SJSA1 (cell line): ENCODE data around the gene SH3GL1. TPM values are rescaled to one million over a fixed set of nuclear protein-coding genes. Genes with fewer than 3 reads are reported as not detected.
A peak's percentile ranks its signal among the peaks of the same experiment; 100 is the strongest.

Experiments
- DNase-seq, 2 experiments: peaks; one replicate each; pipeline ENCODE4 v3.0.0-alpha.2; 2015 to 2020; ENCODE audit warnings: low spot score in 2 of 2, low read depth in 1 of 2
- H3K27ac ChIP-seq: fragments of 250-450 bp; sonication (Bioruptor Pico); 2 replicates; pipeline ENCODE4 v1.5.1; 2020; ENCODE audit warnings: mild to moderate bottlenecking, moderate library complexity
- H3K27me3 ChIP-seq: fragments of 250-450 bp; sonication (Bioruptor Pico); replicated peaks from 2 replicates; pipeline ENCODE4 v1.5.1; 2020; ENCODE audit warnings: mild to moderate bottlenecking, moderate library complexity
- H3K36me3 ChIP-seq: fragments of 250-450 bp; sonication (Bioruptor Pico); 2 replicates; pipeline ENCODE4 v1.5.1; 2020; ENCODE audit warnings: mild to moderate bottlenecking
- H3K4me1 ChIP-seq: fragments of 250-450 bp; sonication (Bioruptor Pico); replicated peaks from 2 replicates; pipeline ENCODE4 v1.6.1; 2021; ENCODE audit warnings: mild to moderate bottlenecking
- H3K4me3 ChIP-seq: fragments of 250-450 bp; sonication (Bioruptor Pico); 2 replicates; pipeline ENCODE4 v1.5.1; 2020; ENCODE audit warnings: mild to moderate bottlenecking
- H3K9me3 ChIP-seq: fragments of 250-450 bp; sonication (Bioruptor Pico); replicated peaks from 2 replicates; pipeline ENCODE4 v1.5.1; 2020; ENCODE audit warnings: mild to moderate bottlenecking
- total RNA-seq: library from RNA; depleted of rRNA; stranded (reverse); fragments of >200 nt; shearing (Covaris generic); gene quantifications from 2 replicates; pipeline ENCODE4 v1.2.3, GENCODE V29; 2014

SH3GL1 gene
- total RNA-seq, 1 experiment from 2014 or later = 79.7 TPM

DNA sequence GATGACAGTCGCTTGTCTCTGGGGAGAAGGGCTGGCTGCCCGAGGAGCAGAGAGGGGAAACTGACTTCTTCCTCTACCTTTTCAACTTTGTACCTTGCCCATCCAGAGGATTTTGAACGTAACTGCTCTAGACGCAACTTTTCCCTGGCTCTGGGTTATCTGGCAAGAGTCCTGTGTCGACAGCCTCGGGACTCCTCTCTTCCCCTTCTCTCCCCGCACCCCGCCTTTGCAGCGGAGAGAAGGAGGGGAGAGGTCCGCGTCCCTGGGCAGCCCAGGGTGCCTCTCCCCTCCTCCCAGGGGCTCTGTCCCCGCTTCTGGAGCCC, 574 bp downstream of the SH3GL1 start:
- Histone ChIP-seq H3K4me3 (peak overlapping the region; percentile 99), H3K4me1 (peaks cover 23% of the 10 kb centered on the region), H3K27me3 (no peaks in the 10 kb centered on the region), H3K36me3 (peaks cover 66% of the 10 kb centered on the region), H3K27ac (peak overlapping the region; percentile 92), H3K9me3 (no peaks in the 10 kb centered on the region)
- peak in 1 of 2 experiments; percentile 57 for DNase-seq

DNA sequence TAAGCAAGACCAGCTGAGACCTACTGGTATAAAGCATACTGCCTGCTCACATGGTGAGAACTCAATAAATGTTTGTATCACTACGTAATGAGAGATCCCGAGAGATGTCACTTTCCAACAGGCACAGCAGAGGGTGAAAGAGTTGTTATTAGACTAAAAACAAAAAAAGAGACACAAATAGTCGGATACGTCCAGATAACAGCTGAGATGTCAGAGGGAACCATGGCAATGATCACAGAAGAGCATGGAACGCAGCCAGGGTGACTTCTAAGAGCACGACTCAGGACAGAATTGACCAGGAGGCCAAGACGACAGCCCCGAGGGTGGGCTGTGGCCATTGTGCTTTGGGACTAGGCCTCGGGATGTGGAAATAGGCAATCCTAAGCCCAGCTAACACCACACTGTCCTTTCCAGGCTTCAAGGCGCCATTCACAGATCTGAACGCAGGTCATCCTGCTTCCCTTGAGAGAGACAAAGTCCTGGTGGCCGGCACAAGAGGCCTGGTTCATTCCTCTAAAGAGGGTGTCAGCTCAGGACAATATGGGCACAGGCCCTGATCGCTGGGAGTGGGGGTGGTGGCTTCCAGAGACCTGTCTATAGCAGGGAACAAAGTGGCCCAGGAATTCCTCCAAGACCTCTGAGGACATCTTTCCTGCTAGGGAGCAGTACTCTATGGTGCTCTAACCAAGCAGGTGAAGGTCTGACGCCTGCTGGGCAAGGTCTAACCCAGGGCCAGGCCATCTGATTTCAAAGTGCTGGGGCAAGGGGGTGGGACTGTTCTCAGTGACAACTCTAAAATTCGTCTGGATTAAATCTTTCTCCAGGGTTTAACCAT, 3.2 kb downstream of the SH3GL1 start:
- Histone ChIP-seq H3K27ac (no peak overlapping the region), H3K9me3 (no peaks in the 10 kb centered on the region), H3K4me1 (peaks cover 14% of the 10 kb centered on the region), H3K4me3 (no peak overlapping the region), H3K36me3 (peaks cover 47% of the 10 kb centered on the region), H3K27me3 (no peaks in the 10 kb centered on the region)
- no peak for DNase-seq

DNA sequence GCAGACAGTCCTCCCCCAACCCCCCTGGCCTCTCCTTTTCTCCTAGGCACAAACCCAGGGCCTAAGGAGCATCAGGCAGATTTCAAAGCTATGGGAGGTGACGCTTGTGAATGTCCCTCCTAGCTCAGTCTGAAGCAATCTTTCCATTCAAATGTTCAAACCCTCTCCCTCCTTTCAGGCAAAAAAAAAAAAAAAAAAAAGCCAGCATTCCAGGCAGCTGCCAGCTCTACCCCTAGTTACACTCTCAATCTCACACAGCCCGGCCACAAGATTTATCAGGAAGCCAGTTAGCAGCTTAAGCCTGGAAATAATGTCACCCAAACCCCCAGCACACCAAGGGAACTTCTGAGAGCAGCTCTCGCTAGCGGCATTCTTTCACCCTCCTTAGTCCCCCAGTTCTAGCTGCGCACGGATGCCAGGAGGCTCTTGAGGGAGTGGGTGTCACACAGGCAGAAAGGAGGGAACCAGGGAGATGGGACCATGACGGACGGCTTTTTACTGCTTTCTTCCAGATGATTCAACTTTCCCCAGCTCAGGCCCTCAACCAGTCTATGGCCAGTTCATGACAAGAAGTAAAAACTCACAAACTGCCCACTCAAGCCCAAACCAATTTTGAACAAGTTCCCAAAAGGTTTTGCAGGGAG, 6.3 kb downstream of the SH3GL1 start:
- Histone ChIP-seq H3K4me1 (no peaks in the 10 kb centered on the region; the same call in 1 of the 2 replicates), H3K4me3 (no peak overlapping the region), H3K27me3 (no peaks in the 10 kb centered on the region), H3K9me3 (no peaks in the 10 kb centered on the region), H3K27ac (no peak overlapping the region), H3K36me3 (peaks cover 61% of the 10 kb centered on the region)
- DNase-seq = no peak

DNA sequence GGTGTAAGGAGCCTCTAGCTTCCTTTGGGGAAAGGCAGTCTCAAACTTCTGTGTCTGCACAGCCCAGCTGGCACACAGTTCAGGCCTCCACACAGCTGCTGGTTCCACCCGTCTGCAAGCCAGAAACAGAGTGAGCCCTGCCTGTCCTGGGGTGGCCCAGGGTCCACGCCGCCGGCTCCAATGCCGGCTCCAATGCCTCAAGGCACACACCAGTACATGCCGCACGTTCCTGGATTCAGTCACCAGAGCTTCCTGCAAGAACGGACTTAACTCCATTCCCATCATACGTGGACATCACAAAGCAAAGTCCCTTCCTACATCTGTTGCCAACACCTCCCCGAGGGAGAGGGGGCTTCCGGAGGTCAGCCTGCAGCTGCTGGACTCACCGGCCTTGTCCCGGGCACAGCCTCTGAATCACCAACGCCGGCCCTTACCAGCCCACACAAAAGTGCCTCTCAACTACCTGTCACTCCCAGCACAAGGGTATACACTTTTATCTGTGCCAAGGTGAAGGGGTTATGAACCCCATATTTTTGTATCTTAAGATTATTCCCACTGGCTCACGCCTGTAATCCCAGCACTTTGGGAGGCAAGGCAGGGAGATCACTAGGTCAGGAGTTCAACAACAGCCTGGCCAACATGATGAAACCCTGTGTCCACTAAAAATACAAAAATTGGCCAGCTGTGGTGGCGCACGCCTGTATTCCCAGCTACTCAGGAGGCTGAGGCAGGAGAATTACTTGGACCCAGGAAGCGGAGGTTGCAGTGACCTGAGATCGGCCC, 8.5 kb downstream of the SH3GL1 start:
- Histone ChIP-seq H3K4me1 (no peaks in the 10 kb centered on the region), H3K27me3 (no peaks in the 10 kb centered on the region), H3K4me3 (no peak overlapping the region), H3K9me3 (no peaks in the 10 kb centered on the region), H3K27ac (no peak overlapping the region), H3K36me3 (peaks cover 51% of the 10 kb centered on the region)
- DNase-seq = no peak

DNA sequence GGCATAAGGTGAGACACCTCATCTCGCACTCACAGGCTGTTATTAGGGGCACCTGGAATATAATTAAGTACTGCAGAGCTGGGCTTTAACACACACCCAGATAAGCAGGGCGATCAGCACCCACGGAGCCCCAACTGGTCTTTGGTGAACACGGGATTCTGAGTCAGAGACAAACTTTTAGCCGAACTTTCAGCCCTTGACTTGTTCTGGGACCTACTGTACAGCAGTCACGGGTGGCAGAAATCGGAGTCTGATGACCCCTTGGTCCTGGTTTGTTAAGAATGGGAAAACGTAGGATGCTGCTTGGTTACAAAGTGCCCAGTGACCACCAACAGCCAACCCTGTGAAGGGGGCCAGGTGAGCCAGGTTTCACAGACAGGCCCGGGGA, 9.0 kb downstream of the SH3GL1 start:
- Histone ChIP-seq H3K9me3 (no peaks in the 10 kb centered on the region), H3K4me1 (no peaks in the 10 kb centered on the region), H3K27ac (no peak overlapping the region), H3K27me3 (no peaks in the 10 kb centered on the region), H3K36me3 (peaks cover 49% of the 10 kb centered on the region), H3K4me3 (no peak overlapping the region)
- no peak for DNase-seq

DNA sequence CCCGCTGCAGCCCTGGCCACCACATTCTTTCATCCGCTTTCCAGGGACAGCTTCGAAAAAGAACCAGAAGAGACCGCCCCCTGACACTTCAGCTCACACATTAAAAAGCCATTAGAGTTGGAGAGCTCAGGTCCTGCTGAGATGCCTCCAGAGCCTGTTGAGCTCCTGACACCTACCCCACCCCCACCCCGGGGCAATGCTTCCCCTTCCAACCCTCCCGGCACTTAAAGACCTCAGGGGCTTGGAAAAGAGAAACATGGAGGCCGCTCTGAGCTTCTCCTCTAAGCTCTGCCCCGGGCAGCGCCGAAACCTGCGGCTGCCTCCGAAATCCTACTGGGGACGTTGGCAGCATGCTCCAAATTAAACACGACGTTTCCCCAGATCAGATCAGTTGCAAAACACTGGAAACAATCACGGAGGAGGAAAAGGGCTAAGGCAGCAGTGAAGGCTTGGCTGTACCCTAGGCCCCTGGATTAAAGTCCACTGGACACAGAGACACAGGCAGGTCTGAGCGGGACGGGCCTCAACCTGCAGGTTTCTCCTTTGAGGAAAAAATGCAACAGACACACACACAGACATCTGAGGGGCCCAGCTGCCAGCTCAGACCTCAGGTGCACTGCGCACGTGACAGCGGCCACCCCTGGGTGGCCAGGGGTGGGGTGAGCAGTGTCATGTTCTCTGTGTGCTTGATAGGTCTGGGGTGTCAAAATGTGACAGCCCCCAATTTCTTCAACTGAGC, 9.6 kb downstream of the SH3GL1 start:
- DNase-seq = no peak
- Histone ChIP-seq H3K4me1 (no peaks in the 10 kb centered on the region), H3K27ac (no peak overlapping the region)

DNA sequence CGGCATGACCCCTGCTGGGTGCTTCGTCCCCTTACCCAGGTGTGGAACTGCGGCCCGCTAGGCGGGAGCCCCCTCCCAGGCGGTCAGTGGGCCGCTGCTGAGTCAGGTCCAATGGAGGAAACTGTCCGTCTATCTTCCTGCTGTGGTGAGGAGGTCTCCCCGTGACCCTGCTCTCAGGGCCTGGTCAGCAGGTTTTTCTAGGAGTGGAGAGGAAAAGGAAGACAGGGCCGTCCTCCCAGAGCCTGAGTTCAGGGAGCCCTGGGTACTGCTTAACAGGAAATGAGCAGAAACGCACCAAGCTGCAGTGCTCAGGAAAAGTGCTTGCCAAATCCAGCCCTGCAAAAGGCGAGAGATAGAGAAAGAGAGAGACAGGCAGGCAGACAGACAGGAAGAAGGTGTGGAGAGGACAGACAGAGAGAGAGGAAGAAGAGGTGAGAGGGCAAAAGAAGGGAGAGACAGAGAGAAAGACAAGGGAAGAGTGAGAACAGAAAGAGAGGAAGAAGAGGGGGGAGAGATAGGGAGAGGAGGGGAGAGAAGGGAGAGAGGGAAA, 10.3 kb downstream of the SH3GL1 start:
- no peaks in the 10 kb centered on the region for H3K9me3 ChIP-seq
- peaks cover 45% of the 10 kb centered on the region for H3K36me3 ChIP-seq
- H3K4me1 ChIP-seq = no peaks in the 10 kb centered on the region
- no peaks in the 10 kb centered on the region for H3K27me3 ChIP-seq
- no peak overlapping the region for H3K27ac ChIP-seq
- no peak overlapping the region for H3K4me3 ChIP-seq
- DNase-seq = no peak

More for the DNA sequence above, 9.6 kb downstream of the SH3GL1 start:
- Histone ChIP-seq H3K36me3 (peaks cover 47% of the 10 kb centered on the region), H3K9me3 (no peaks in the 10 kb centered on the region), H3K4me3 (no peak overlapping the region), H3K27me3 (no peaks in the 10 kb centered on the region)

DNA sequence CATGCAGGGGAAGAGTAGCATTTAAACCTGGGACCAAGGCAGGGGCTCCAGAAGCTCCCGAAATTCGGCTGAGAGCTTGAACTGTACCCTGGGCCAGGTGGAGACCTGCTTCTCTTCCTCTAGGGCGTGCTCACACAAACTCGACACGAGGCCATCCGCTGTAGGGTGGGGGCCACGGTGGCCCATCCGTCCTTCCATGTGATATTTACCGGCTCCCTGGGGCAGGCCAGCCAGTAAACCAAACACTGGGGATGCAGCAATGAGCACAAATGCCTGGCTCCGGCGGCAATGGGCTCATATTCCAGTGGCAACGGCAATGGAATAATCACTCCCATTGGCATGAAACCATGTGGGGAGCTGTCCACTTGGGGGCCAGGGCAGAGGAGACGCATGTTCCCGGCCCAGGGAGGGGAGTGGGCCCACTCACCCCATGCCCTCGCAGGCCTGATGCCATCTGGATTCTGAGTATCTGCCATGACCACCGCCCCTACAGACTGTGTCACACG, 10.8 kb downstream of the SH3GL1 start:
- no peak overlapping the region for H3K4me3 ChIP-seq
- DNase-seq = no peak

DNA sequence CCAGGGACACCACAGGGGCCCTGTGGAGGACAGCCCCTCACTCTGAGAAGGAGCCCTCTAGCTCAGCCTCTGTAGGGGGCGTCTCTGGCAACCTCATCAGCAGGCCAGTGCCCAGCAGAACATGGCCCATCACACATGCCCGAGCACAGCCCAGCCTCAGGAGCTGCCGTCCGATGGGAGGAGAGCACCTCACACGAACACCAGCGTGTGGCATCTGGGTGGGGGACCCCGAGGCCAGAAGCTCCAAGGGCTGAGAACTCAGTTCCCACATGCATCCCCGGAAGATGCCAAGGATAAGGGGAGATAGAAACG, 11.3 kb downstream of the SH3GL1 start:
- Histone ChIP-seq H3K27me3 (no peaks in the 10 kb centered on the region), H3K4me3 (no peak overlapping the region), H3K9me3 (no peaks in the 10 kb centered on the region), H3K4me1 (no peaks in the 10 kb centered on the region), H3K27ac (no peak overlapping the region), H3K36me3 (peaks cover 46% of the 10 kb centered on the region)
- no peak for DNase-seq

More for the DNA sequence above, 10.8 kb downstream of the SH3GL1 start:
- H3K27me3 ChIP-seq = no peaks in the 10 kb centered on the region
- peaks cover 43% of the 10 kb centered on the region for H3K36me3 ChIP-seq
- H3K9me3 ChIP-seq = no peaks in the 10 kb centered on the region
- no peak overlapping the region for H3K27ac ChIP-seq
- H3K4me1 ChIP-seq = no peaks in the 10 kb centered on the region

DNA sequence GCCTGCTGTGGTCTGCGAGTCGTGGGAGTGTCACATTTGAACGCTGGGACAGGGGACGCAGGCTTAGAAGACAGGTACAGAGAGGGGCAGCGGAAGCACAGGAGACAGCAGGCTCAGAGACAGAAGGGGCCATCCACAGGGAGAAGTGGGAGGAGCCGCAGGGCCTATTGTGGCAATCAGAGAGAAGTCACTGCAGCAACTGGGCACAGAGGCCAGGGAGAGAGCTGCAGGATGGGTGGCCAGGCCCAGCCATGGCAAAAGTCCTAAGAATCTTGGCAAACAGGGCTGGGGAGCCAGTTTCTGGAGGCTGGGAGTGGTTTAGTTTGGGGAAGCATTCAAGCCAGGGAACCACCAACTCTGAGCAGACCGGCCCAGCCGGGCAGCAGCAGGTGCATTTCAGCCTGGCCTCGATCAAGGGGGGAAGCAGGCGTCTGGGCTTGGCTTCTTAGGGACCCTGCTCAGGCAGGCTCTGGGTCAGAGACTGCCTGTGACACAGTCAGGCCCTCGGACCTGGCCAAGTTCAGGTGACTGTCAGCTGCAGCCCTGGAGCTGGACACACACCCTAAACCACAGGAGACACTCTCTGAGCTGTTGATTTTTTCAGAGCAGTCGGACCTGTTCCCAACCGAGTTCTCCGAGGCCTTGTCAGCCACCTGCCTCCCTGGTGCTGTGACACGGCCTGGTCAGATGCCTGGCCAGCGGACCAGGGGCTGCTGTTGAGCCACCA, 11.8 kb downstream of the SH3GL1 start:
- Histone ChIP-seq H3K9me3 (no peaks in the 10 kb centered on the region), H3K27me3 (no peaks in the 10 kb centered on the region), H3K4me1 (no peaks in the 10 kb centered on the region), H3K36me3 (peaks cover 51% of the 10 kb centered on the region), H3K4me3 (no peak overlapping the region), H3K27ac (no peak overlapping the region)
- DNase-seq = no peak

DNA sequence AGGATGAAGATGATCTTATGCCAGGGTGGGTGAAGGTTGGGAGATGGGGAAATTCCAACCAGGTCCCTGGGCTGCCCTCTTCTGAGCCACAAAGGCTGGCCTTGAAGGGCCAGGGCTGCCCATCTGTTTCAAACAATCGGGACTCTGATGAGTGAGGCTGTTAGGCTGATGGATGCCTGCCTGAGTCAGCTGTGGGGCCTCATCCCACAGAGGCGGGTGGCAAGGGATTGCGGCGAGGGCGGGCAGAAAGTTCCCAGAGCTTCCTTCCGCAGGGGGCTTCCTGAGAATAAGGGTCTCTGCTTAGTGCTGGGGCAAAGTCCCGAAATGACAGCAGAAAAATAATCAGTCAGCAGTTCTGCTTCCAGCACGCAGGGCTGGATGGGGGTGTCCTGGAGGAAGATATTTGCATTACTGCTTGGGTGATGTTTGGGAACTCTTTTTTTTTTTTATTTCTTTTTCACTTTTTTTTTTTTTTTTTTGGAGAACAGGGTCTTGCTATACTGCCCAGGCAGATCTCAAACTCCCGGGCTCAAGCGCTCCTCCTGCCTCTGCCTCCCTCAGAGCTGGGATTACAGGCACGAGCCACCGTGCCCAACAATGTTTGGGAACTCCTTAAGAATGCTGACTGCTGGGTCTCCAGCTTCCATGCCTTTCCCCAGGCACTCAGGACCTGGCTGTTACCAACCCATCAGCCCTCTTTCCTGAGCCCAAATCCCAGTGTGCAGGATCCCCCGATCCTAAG, 14.1 kb downstream of the SH3GL1 start:
- no peak for DNase-seq
- Histone ChIP-seq H3K9me3 (no peaks in the 10 kb centered on the region), H3K27me3 (no peaks in the 10 kb centered on the region), H3K4me1 (no peaks in the 10 kb centered on the region), H3K27ac (no peak overlapping the region), H3K36me3 (peaks cover 42% of the 10 kb centered on the region), H3K4me3 (no peak overlapping the region)

DNA sequence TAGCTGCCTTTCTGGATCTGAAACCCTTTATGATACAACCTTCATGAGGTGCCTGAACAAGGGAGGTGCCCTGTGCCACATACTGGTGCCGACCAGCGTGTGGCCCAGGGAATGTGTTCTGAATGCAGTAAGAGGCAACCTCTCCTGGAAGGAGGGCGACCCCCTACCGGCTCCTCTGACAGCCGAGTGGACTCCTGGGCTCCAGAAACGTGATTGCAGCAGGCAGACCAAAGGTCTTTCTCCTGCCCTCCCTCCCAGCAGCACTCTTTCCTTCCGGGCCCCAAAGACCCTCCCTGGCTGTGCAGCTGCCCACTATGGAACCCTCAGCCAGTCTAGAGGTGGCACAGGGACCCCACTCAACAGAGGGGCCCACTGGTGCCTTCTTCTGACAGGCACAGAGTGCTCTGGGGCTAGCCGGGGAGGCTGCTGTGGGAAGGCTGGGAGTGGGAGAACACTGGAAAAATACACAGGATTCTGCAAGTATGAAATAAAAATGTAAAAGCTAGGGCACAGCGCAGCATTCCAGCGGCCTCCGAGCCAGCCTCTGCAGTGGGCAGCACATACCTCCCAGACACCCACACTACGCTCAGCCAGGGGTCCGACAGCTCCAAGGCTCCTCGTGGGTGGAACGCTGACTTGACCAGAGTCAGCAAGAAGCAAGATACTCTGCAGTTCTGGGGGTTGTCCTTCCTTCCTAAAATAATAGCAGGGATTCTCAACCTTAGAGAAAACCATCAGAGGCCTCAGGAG, 14.9 kb downstream of the SH3GL1 start:
- Histone ChIP-seq H3K36me3 (peaks cover 42% of the 10 kb centered on the region), H3K4me1 (no peaks in the 10 kb centered on the region), H3K9me3 (no peaks in the 10 kb centered on the region), H3K27me3 (no peaks in the 10 kb centered on the region), H3K4me3 (no peak overlapping the region), H3K27ac (no peak overlapping the region)
- DNase-seq = no peak
